NCI-H146 treated with DMSO at 0.1 percent for 48 hours (cell line): ENCODE data around the gene LRRC3B.

Source experiments
- DNase-seq: peaks from one replicate; lab custom pipeline; 2025; ENCODE audit not compliant: unreplicated experiment; lab: John Stamatoyannopoulos, UW

Gene LRRC3B

DNA sequence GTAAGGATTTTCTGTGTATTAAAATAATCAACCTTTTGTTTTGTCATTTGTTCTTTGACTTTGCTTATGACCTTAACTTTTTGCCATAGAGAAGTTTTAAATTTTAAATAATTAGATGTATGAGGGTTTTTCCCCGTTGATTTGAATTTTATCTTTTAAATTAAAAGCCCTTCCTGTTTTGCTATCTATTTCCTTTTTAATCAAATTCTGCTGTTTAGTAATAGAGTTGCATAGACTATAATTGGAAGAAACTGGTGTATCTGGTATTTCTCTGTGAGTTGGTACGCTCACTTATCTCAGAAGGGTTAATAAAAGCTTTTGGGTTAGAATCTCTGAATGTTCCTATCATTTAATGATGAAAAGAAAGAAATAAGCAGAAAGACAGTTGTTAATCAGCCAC lies 82.2 kb downstream of the LRRC3B start:
- DNase-seq, result no peak

DNA sequence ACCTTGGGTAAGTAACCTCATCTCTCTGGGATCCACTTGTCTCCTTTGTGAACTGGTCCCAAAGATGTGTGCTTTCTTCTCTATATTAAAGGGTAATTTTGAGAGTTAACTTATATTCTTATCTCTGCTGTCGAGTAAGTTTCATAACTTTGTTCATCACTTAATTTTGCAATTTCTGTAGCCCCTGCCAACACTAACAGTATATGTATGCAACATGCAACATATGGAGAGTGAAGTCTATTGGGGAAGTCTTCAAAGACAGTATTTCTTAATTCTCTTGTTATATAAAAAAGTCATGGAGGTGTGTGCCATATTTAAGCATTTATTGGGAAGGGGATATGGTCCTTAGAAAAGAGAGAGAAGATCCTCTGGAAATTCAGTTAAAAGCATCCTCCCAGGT lies 85.9 kb downstream of the LRRC3B start:
- no peak for DNase-seq

DNA sequence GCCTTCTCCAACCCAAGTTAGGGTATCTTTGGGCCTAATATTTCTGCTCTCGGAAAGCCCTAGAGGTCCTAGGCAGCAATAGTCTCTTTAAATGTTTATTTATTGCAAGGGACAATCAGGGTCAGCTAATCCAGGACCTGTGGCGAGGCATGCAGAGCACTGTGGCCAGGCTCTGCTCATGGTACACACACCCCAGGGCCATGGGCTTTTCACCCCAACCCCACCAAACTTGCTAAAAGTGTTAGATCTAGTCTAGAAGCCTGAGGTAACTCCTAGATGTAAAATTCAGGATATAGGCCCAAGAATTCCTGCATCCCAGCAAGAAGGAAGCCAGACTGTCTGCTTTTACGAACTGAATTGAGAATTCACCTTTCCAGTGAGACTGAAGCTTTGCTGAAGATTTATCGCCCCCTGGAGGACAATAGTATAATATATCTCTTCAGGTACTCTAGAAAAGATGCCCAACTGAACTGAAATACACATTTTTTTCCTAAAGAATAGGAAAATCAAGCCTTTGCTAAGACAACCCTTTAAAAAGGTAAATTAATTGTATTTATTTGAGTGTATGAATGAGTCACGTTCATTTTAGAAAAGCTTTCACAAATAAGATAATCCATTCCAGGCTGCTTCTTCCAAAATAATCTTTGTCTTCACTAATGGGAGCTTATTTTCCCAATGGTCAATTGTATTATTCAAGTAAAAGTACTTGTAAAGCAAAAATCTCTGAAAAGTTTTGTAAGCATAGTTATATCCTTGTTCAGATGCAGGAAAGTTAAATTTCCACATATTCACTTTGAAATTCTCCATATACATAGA lies 89.8 kb downstream of the LRRC3B start:
- DNase-seq, result no peak

DNA sequence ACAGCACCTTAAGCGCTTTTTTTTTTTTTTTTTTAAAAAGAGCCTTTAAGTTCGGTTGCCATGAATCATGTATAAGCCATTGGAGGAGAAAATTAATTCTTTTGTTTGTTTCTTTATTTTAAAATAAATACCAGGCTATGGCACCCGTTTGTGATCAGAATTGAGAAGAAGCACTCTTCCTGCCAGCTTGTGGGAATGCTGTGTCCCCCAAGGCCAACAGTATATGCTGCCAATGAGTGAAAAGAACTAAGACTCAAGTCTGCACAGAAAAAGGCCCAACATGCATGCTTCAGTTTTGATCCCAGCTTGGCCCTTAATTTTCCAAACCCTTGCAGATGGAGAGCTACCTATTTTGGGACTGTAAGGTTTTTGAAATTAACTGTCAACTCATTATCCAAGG lies 90.5 kb downstream of the LRRC3B start:
- no peak for DNase-seq

DNA sequence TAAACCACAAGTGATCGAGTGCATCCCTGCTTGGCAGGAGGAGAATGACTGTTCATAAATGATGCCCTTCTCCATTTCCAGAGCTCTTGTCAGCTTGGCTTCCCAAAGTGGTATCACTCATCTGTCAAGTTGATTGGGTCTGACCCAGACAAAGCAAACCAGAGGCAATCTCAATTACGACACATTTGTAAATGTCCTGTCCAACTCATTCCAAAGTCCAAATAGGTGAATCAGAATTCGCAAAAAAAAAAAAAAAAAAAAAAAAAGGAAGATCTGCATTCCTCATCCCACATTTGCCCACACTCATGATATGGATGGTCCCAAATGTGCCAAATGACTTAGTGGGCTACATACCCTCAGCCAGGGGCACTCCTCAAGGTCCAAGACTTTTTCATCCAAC lies 91.9 kb downstream of the LRRC3B start:
- no peak for DNase-seq

DNA sequence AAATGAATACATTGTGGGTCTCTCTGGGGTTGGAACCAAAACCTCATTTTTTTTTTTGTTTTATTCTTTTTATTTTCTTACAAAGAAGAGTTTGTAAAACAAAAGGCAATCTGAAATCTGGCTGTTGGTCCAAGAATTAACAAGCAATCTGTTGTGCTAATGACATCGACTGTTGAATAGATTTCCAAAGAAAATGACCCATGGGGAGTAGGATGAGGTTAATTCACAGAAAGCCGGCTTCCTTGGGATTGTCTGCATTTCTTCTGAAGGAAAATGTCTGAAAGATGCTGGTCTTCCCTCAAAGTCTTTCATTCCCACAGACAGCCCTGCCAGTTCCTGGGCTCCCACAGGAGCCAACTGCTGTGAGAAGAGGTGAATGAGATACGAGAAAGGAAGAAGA lies 92.9 kb downstream of the LRRC3B start:
- no peak for DNase-seq

DNA sequence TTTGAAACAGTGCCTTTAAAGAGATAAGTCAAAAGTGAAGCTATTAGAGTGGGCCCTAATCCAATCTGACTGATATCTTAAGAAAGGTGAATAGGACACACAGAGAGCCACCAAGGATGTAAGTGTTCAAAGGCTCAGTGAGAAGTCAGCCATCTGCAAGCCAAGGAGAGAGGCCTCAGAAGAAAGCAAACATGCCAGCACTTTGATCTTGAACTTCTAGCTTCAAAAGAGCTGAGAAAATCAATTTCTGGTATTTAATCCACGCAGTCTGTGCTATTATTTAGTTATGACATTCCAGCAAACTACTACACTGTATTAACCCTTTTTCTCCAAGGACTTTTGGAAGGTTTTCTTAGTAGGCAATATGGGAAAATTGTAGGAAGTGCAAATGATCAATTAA lies 95.7 kb downstream of the LRRC3B start:
- no peak for DNase-seq

DNA sequence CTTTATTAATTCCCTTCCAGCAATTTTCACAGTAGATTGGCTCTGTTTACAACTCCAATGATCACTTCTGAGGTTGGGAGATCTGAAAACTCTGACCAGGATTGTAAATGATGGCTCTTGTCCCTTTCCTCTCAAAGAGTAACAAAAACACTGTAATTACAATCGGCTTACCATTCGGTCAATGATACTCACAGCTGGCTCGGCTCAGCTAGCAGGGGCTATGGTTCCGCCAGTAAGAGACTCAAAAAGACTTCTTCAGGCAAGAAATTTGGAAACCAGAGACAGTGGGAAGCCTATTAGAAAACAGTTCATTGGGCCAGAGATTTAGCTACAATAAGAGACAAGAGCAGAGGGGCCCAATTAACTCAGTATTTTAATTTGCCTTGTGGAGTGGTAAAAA lies 96.6 kb downstream of the LRRC3B start:
- DNase-seq, result no peak

DNA sequence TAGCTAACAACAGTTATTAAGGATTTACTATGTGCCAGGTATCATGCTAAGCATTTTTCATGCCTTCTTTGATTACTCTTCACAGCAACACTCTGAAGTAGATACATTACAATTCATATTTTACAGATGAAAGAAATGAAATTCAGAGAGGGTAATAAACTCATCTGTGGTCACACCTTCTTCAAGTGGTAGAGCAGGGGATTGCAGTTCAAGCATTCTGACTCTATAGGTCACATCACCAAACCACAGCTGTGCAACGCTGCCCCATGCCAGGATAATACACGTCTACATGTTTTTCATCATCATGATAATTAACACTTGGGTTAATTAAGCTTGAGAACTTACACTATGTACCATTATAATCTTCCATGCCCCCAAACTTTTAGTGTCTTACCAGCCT lies 98.5 kb downstream of the LRRC3B start:
- DNase-seq, result no peak

DNA sequence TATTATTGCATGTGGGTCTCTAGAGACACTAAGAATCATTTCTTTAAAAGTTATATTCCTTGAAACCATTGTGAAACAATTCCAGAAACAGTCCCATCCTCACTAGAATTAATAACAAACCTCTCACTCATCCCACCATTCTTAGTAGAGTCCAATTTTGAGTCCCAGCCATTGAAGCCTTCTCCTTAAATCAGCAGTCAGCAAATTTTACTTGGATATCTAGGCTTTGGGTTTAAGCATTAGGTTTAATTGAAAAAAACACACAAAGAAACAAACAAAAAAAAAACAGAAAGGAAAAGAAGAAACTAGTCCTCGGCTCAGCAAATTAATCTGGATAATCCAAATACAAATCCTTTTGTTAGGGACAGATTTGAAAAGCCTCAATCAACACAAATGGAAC lies 109.3 kb downstream of the LRRC3B start:
- DNase-seq, result no peak

DNA sequence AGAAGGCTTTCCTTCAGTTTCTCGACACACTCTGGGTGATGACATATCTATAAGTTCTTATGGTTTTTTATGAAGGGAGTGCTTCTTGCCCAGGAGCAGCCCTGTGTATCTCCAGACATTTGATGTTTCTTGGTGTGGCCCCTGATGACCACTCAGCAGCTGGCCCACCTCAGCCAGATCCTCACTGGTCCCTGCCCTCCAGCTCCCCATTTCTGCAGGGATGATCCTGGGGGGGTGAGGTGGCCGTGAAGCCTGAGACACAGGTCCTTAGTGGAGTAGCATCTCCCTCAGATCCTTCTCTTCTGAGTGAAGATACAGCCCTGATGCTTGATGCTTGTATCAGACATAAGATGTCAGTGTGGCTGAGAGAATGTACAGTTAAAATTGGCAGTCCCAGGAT lies 127.7 kb downstream of the LRRC3B start:
- no peak for DNase-seq

DNA sequence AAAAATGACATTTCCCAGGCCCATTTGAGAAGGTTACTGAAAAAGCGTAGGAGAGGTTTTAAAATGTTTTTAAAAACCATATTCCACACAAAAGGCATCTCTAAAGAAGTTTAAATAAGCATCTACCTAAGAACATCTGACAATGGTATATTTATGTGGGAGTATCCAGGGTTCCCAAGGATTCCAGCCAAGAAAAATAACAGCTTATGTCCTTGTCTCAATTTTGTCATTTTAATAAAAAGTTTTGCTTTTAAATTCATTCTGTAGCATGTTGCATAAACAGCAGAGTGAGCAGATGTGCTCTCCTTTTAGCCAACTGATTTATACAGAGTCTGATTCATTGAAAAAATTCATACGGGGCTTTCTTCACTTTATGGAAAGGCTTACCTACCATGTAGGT lies 129.9 kb downstream of the LRRC3B start:
- no peak for DNase-seq

DNA sequence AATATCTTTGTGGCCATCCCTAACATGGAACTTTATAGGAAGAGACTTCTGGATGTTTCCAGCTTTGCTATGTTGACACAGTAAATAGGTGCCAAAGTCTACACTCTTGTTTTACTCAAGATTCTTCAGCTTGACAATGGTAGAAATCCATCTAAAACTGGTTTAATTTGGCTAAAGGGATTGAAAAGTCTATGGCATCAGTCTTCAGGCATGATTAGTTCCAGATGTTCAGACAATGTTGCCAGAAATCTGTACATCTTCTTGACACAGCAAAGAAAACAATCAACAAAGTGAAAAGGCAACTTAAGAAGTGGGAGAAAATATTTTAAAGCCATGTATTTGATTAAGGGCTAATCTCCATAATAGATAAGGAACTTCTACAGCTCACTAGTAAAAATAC lies 130.5 kb downstream of the LRRC3B start:
- DNase-seq, result no peak

DNA sequence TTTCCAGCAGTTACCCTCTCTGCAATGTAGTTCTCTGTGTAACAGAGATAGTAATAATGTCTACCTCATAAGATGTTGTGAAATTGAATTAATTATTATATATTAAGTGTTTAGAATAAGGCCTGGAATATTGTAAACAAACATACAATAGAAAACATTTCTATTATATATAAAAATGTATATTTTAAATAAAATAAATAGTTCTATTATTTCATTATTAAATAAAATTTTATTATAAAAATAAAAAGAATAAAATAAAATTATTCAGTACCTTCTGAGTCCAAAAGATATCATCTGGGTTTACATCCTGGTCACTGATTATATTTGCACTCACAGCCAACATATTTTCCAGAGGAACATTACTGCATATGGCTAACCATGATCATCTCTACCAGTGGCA lies 135.4 kb downstream of the LRRC3B start:
- DNase-seq, result no peak
